Esophagus squamous epithelium (tissue), 4 donors: ENCODE results near the gene PHKA2.

Experiments used
- POLR2A ChIP-seq, 4 donors: fragments of 450-650 bp; IDR thresholded peaks; one replicate each; pipeline ENCODE4 v1.6.1; 2017; ENCODE audit warnings: antibody characterized with exemption in 4 of 4, mild to moderate bottlenecking in 4 of 4, moderate library complexity in 3 of 4
- TF ChIP-seq, protein P1 (sequence below), 6 experiments: fragments of 450-650 bp in 4 of 6; fragments of 200-600 bp in 2 of 6; sonication (generic) in 2 of 6; IDR thresholded peaks; one replicate each; pipeline ENCODE4 v1.5.1; 2016 to 2019; ENCODE audit warnings: antibody characterized with exemption in 6 of 6, mild to moderate bottlenecking in 4 of 6, moderate library complexity in 4 of 6

GRCh38 chrX:18933617-18934016, 50.3 kb downstream of the PHKA2 start:
- TF ChIP-seq, protein P1, sequence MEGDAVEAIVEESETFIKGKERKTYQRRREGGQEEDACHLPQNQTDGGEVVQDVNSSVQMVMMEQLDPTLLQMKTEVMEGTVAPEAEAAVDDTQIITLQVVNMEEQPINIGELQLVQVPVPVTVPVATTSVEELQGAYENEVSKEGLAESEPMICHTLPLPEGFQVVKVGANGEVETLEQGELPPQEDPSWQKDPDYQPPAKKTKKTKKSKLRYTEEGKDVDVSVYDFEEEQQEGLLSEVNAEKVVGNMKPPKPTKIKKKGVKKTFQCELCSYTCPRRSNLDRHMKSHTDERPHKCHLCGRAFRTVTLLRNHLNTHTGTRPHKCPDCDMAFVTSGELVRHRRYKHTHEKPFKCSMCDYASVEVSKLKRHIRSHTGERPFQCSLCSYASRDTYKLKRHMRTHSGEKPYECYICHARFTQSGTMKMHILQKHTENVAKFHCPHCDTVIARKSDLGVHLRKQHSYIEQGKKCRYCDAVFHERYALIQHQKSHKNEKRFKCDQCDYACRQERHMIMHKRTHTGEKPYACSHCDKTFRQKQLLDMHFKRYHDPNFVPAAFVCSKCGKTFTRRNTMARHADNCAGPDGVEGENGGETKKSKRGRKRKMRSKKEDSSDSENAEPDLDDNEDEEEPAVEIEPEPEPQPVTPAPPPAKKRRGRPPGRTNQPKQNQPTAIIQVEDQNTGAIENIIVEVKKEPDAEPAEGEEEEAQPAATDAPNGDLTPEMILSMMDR (IDR thresholded peaks at IDR 0.05): no peak
- no peak for TF ChIP-seq POLR2A (IDR thresholded peaks at IDR 0.05)
